Neural crest cell (in vitro differentiated cells): ENCODE data around the gene KIDINS220. TPM values are rescaled to one million over a fixed set of nuclear protein-coding genes. Genes with fewer than 3 reads are reported as not detected.
A peak's percentile ranks its signal among the peaks of the same experiment; 100 is the strongest.

Experiments
- DNase-seq: peaks from one replicate; pipeline ENCODE4 v3.0.0; 2021; ENCODE audit warnings: low read depth, mixed read lengths, low spot score
- H3K27ac Mint-ChIP-seq: one replicate; pipeline ENCODE4 v1.8.0; 2021; ENCODE audit warnings: mild to moderate bottlenecking, mixed read lengths; ENCODE audit not compliant: unreplicated experiment
- H3K27me3 Mint-ChIP-seq: 2 replicates; pipeline ENCODE4 v1.8.0; 2021; ENCODE audit warnings: low read depth, mild to moderate bottlenecking, mixed read lengths
- H3K36me3 Mint-ChIP-seq: 2 replicates; pipeline ENCODE4 v1.8.0; 2021; ENCODE audit warnings: low read depth, mild to moderate bottlenecking, mixed read lengths
- H3K4me1 Mint-ChIP-seq: 2 replicates; pipeline ENCODE4 v1.8.0; 2021; ENCODE audit warnings: mixed read lengths
- H3K4me3 Mint-ChIP-seq: one replicate; pipeline ENCODE4 v1.8.0; 2021; ENCODE audit warnings: mild to moderate bottlenecking, mixed read lengths
- H3K9me3 Mint-ChIP-seq: 2 replicates; pipeline ENCODE4 v1.8.0; 2021; ENCODE audit warnings: mixed read lengths
- total RNA-seq: library from RNA; stranded (reverse); gene quantifications from 2 replicates; pipeline ENCODE4 v1.2.1, GENCODE V29; 2021
- TF ChIP-seq, protein P1 (sequence below): fragments of 200-600 bp; sonication (generic); conservative IDR thresholded peaks from 2 replicates; pipeline ENCODE4 v1.5.0; 2021; ENCODE audit warnings: antibody characterized with exemption, mild to moderate bottlenecking

Gene KIDINS220
- total RNA-seq, 1 donor from 2014 or later = 61.1 TPM

DNA sequence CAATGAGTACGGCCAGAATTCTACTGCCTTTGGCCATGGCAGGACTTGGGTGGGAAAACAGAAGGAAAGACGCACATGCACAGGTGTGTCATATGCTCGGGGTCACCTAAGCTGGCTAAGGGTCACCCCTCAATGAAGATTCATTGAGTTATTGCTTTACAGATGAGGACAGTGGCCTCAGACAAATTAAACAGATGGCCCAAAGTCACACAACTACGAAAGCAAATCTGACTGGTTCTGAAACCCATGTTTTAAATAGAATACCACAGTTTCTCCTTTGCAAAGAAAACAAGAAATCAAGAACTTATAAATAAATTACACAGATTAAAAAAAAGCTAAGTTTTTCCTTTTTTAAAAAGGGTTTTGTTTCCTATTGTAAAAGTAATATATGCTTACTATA, 85.0 kb downstream of the KIDINS220 start:
- TF ChIP-seq, protein P1, sequence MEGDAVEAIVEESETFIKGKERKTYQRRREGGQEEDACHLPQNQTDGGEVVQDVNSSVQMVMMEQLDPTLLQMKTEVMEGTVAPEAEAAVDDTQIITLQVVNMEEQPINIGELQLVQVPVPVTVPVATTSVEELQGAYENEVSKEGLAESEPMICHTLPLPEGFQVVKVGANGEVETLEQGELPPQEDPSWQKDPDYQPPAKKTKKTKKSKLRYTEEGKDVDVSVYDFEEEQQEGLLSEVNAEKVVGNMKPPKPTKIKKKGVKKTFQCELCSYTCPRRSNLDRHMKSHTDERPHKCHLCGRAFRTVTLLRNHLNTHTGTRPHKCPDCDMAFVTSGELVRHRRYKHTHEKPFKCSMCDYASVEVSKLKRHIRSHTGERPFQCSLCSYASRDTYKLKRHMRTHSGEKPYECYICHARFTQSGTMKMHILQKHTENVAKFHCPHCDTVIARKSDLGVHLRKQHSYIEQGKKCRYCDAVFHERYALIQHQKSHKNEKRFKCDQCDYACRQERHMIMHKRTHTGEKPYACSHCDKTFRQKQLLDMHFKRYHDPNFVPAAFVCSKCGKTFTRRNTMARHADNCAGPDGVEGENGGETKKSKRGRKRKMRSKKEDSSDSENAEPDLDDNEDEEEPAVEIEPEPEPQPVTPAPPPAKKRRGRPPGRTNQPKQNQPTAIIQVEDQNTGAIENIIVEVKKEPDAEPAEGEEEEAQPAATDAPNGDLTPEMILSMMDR = no peak
- peaks cover 25% of the 10 kb centered on the region for H3K4me1 Mint-ChIP-seq
- H3K4me3 Mint-ChIP-seq = no peak overlapping the region
- H3K27me3 Mint-ChIP-seq = no peaks in the 10 kb centered on the region
- no peak overlapping the region for H3K27ac Mint-ChIP-seq
- DNase-seq = no peak
- peaks cover 20% of the 10 kb centered on the region for H3K36me3 Mint-ChIP-seq
- peaks cover 3% of the 10 kb centered on the region for H3K9me3 Mint-ChIP-seq

DNA sequence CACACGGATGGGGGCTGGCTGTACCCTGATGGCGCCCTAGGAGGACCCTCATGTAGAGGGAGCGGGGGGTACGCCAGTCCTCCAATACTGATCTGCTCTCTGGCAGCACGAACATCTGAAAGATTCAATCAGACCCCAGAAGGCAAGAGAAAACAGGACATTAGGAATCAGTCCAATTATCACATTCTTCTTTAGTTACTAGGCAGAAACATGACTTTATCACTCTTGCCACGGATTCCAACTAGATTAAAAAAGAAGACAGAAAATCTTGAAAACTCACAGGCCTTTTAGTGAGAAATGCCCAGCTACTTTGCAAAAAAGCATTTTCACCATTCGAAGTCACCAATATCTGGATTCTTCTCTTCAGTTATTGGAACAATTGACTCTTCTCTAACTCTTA, 87.2 kb downstream of the KIDINS220 start:
- no peak for DNase-seq
- Mint-ChIP-seq H3K9me3 (no peaks in the 10 kb centered on the region), H3K4me3 (no peak overlapping the region), H3K27me3 (no peaks in the 10 kb centered on the region), H3K36me3 (peaks cover 5% of the 10 kb centered on the region), H3K27ac (peak overlapping the region; percentile 62), H3K4me1 (peaks cover 24% of the 10 kb centered on the region)
- TF ChIP-seq, protein P1 = no peak

DNA sequence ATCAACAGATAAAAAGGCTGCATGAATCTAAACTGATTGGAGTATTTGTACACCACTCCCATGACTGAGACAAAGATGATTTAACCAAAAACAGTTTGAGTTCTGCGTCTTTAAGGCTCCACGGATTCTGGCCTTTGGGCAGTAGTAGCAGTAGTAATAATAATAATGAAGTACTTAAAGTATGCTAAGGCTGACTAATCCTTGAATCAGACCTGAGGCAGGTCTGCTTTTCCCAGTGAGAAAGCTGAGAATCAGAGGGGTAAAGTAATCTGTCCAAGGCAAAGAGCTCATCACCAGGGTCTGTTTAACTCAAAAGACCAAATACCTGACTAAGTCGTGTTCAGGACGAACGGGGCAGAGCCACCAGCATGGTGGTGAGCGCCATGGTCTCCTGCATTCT, 94.2 kb downstream of the KIDINS220 start:
- Mint-ChIP-seq H3K9me3 (no peaks in the 10 kb centered on the region), H3K27ac (no peak overlapping the region), H3K27me3 (no peaks in the 10 kb centered on the region), H3K4me1 (no peaks in the 10 kb centered on the region), H3K4me3 (no peak overlapping the region), H3K36me3 (no peaks in the 10 kb centered on the region)
- TF ChIP-seq, protein P1 = no peak
- DNase-seq = no peak

DNA sequence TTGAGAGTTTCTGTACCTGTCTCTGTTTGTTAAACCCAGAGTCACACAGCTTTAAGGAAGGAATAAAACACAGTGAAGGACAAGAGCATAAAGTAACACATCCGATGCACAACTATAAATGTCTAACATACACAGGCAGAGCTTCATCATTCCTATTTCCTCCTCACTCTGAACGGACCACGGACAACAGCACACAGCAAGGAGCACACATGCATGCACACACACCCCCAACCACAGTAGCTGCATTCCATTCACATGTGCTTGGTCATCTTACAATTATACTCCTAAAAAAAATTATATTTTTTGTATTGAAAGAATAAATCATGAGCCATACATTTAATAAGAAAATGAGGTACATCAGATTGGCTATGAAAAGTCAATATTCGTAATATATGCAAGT, 97.3 kb downstream of the KIDINS220 start:
- peaks cover 2% of the 10 kb centered on the region for H3K36me3 Mint-ChIP-seq
- no peaks in the 10 kb centered on the region for H3K9me3 Mint-ChIP-seq
- TF ChIP-seq, protein P1 = no peak
- no peak for DNase-seq
- no peaks in the 10 kb centered on the region for H3K4me1 Mint-ChIP-seq
- H3K4me3 Mint-ChIP-seq = no peak overlapping the region
- H3K27ac Mint-ChIP-seq = no peak overlapping the region
- no peaks in the 10 kb centered on the region for H3K27me3 Mint-ChIP-seq

DNA sequence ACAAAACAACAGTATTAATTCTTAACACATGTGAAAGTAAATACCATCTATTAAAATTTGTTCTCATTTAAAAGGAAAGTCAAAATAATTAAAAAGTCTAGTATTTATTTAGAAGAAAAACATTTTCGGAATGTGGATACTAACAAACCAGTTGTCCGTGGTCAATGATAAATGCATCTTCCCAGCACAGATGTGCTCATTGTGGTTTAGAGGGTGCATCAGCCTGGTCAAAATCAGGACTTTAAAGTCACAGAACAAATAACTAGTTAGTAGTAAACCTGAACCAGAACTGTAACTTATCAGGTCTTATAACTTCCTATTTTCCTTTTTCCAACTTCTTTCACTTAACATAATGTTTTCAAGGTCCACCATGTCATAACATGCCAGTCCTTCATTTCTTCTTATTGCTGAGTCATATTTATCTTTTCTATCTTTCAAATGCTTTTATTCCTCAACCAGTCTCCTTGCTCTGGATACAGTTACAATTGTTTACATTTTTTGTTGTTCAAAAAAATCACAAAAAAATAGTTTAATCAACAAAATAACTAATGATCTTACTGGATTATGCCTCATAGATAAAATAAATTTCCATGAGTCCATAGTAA, 99.7 kb downstream of the KIDINS220 start:
- Mint-ChIP-seq H3K36me3 (peaks cover 14% of the 10 kb centered on the region), H3K9me3 (no peaks in the 10 kb centered on the region), H3K4me1 (no peaks in the 10 kb centered on the region), H3K27me3 (no peaks in the 10 kb centered on the region), H3K4me3 (no peak overlapping the region), H3K27ac (no peak overlapping the region)
- no peak for DNase-seq
- TF ChIP-seq, protein P1 = no peak
